AG09309 (cell line): ENCODE measurements around the gene FOXP4.

Source experiments
- DNase-seq: peaks from one replicate; pipeline ENCODE4 v3.0.0-alpha.2; 2010; ENCODE audit warnings: low read depth
- H3K4me3 ChIP-seq: 2 replicates; pipeline ENCODE4 v1.5.1; 2011; ENCODE audit warnings: mild to moderate bottlenecking, low read depth, low read length, moderate library complexity; ENCODE audit not compliant: control insufficient read depth
- CTCF ChIP-seq: IDR thresholded peaks from 2 replicates; pipeline ENCODE4 v1.5.1; 2011; ENCODE audit warnings: mild to moderate bottlenecking, low read depth, low read length, inconsistent platforms; ENCODE audit not compliant: insufficient read depth, control insufficient read depth; ENCODE audit errors: missing control alignments

The FOXP4 gene

GRCh38 chr6:41511443-41512060 is 34.6 kb upstream of the FOXP4 start:
- TF ChIP-seq CTCF = no peak
- DNase-seq = no peak
- H3K4me3 ChIP-seq = no peak overlapping the region

GRCh38 chr6:41512146-41512701 is 34.0 kb upstream of the FOXP4 start:
- DNase-seq = no peak
- TF ChIP-seq CTCF = no peak

GRCh38 chr6:41515995-41516394 is 30.2 kb upstream of the FOXP4 start:
- TF ChIP-seq CTCF = no peak
- no peak for DNase-seq

More at GRCh38 chr6:41512146-41512701, 34.0 kb upstream of the FOXP4 start:
- H3K4me3 ChIP-seq = no peak overlapping the region

GRCh38 chr6:41518118-41518517 is 28.1 kb upstream of the FOXP4 start:
- DNase-seq = no peak
- H3K4me3 ChIP-seq = no peak overlapping the region
- TF ChIP-seq CTCF = no peak

More at GRCh38 chr6:41515995-41516394, 30.2 kb upstream of the FOXP4 start:
- no peak overlapping the region for H3K4me3 ChIP-seq

GRCh38 chr6:41519305-41519744 is 26.9 kb upstream of the FOXP4 start:
- no peak overlapping the region for H3K4me3 ChIP-seq
- no peak for DNase-seq
- no peak for TF ChIP-seq CTCF

- H3K4me3 ChIP-seq = no peak overlapping the region
- no peak for DNase-seq
- no peak for TF ChIP-seq CTCF
Measured at GRCh38 chr6:41519745-41520699, 26.2 kb upstream of the FOXP4 start.
